Breast epithelium (tissue), 3 donors: ENCODE data around the gene HDAC4.

Experiments
- CTCF ChIP-seq, 3 donors: fragments of 450-650 bp; IDR thresholded peaks; one replicate each; pipeline ENCODE4 v1.5.1; 2016 to 2017; ENCODE audit warnings: antibody characterized with exemption in 3 of 3, mild to moderate bottlenecking in 3 of 3, moderate library complexity in 3 of 3
- POLR2A ChIP-seq: fragments of 450-650 bp; IDR thresholded peaks from one replicate; pipeline ENCODE4 v1.6.1; 2016; ENCODE audit warnings: antibody characterized with exemption, mild to moderate bottlenecking, moderate library complexity
- POLR2AphosphoS5 ChIP-seq, 3 donors: sonication (generic); formaldehyde crosslinking; IDR thresholded peaks; one replicate each; pipeline ENCODE4 v1.6.1; 2017; ENCODE audit warnings: antibody characterized with exemption in 3 of 3

DNA sequence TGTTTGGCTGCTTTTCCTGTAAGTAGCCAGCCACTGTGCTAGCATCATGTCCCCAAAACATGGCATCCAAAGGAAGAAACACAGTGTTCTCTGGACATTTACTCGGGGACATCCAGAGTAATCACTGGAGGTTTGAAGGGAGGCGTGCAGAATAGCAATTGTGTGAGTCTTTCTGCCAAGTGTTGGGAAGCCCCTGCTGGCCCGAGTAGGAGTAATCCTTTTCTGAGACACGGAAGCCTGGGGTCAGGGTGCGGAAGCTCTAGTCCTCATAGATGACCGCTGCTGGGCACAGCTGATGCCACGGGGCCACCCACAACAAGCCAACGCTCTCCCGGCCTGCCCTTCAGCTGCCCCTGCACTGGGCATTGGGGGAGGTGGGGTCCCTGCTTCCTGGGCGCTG lies 24.8 kb upstream of the HDAC4 start:
- TF ChIP-seq CTCF (IDR thresholded peaks at IDR 0.05) (no peak), POLR2AphosphoS5 (IDR thresholded peaks at IDR 0.05) (no peak), POLR2A (no peak)
